Fibroblast of lung (primary cell): ENCODE results near the gene GUCA1A.

ENCODE experiments used
- EZH2 ChIP-seq: IDR thresholded peaks from 2 replicates; pipeline ENCODE4 v1.5.1; 2012; ENCODE audit warnings: low read length, control low read depth, mild to moderate bottlenecking; ENCODE audit errors: missing control alignments
- TF ChIP-seq, protein P1 (sequence below), 2 donors: IDR thresholded peaks in 1 of 2; conservative IDR thresholded peaks in 1 of 2; 1 replicate in 1 of 2; 2 replicates in 1 of 2; pipeline ENCODE4 v1.5.1; 2011 to 2012; ENCODE audit warnings: low read length in 2 of 2, control low read depth in 1 of 2, inconsistent platforms in 1 of 2, low read depth in 1 of 2, mild to moderate bottlenecking in 1 of 2

DNA sequence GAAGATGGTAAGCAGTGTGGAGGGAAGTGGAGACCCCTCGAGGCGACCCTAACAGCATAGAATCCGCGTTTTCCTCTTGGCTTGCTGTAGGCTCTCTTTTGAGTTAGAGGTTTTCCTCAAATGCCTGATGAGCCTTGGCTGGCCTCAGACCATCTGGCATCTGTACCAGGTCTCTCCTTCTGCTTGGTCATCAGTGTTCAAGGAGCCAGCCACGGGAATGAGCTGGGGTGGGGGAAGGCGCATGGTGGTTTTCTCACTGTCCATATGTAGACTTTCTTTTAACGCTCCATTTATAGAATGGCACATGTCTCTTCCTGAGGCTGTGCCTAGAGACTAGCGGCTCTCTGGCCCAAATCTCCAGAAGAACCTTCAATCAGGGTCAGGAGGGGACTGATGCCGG is 8.1 kb upstream of the GUCA1A start:
- TF ChIP-seq EZH2 = no peak
- TF ChIP-seq, protein P1, sequence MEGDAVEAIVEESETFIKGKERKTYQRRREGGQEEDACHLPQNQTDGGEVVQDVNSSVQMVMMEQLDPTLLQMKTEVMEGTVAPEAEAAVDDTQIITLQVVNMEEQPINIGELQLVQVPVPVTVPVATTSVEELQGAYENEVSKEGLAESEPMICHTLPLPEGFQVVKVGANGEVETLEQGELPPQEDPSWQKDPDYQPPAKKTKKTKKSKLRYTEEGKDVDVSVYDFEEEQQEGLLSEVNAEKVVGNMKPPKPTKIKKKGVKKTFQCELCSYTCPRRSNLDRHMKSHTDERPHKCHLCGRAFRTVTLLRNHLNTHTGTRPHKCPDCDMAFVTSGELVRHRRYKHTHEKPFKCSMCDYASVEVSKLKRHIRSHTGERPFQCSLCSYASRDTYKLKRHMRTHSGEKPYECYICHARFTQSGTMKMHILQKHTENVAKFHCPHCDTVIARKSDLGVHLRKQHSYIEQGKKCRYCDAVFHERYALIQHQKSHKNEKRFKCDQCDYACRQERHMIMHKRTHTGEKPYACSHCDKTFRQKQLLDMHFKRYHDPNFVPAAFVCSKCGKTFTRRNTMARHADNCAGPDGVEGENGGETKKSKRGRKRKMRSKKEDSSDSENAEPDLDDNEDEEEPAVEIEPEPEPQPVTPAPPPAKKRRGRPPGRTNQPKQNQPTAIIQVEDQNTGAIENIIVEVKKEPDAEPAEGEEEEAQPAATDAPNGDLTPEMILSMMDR (conservative IDR thresholded peaks at IDR 0.05 in 1 of 2, IDR thresholded peaks at IDR 0.05 in 1 of 2; ENCODE audit: low read depth in 1 of 2, low read length in 2 of 2) = no peak
